Measurements from ENCODE around the gene LANCL1.

GRCh38 chr2:210456571-210456970, 20.0 kb downstream of the LANCL1 start:
- TF ChIP-seq CTCF (IDR thresholded peaks at IDR 0.05) (no peak), POLR2A (IDR thresholded peaks at IDR 0.05) (no peak)
